Psoas muscle (tissue), 8 donors: Measurements from ENCODE around the gene ELMO1. TPM values are rescaled to one million over a fixed set of nuclear protein-coding genes. Genes with fewer than 3 reads are reported as not detected.

Experiments used
- ATAC-seq, 4 donors: fragments of 200-7000 bp; cut with Tn5 transposase; one replicate each; pipeline ENCODE4 v1.9.1; 2020; ENCODE audit warnings: moderate library complexity in 3 of 4, mild to moderate bottlenecking in 2 of 4
- DNase-seq, 2 donors: peaks; one replicate each; pipeline ENCODE4 v3.0.0-alpha.2; 2020
- H3K27ac ChIP-seq: fragments of 200-600 bp; one replicate; pipeline ENCODE4 v1.8.0; 2022
- H3K27me3 ChIP-seq, 3 donors: fragments of 200-600 bp in 1 of 3; one replicate each; pipeline versions ENCODE4 v1.6.1 to v1.8.0; 2013 to 2022; ENCODE audit warnings: low read length in 2 of 3, mild to moderate bottlenecking in 2 of 3, moderate library complexity in 1 of 3; ENCODE audit not compliant: insufficient read depth in 3 of 3
- H3K36me3 ChIP-seq, 2 donors: fragments of 200-600 bp in 1 of 2; one replicate each; pipeline versions ENCODE4 v1.6.1 to v1.8.0; 2013 to 2022; ENCODE audit warnings: low read depth in 1 of 2, mild to moderate bottlenecking in 1 of 2, moderate library complexity in 1 of 2; ENCODE audit not compliant: insufficient read depth in 1 of 2
- H3K4me1 ChIP-seq: fragments of 200-600 bp; one replicate; pipeline ENCODE4 v1.8.0; 2022
- H3K4me3 ChIP-seq: fragments of 200-600 bp; one replicate; pipeline ENCODE4 v1.8.0; 2022; ENCODE audit warnings: mild to moderate bottlenecking
- H3K9me3 ChIP-seq: fragments of 200-600 bp; one replicate; pipeline ENCODE4 v1.8.0; 2022
- CTCF ChIP-seq: fragments of 200-600 bp; IDR thresholded peaks from one replicate; pipeline ENCODE4 v1.8.0; 2022; ENCODE audit warnings: antibody characterized with exemption
- WGBS, 3 donors: extraction: QIAGEN DNeasy Blood & Tissue Kit; methylation state at CpG; one replicate each; pipeline versions ENCODE4 v1.1.6 to v1.1.7; 2013; 5-methylcytosine and 5-hydroxymethylcytosine counted together
- intact Hi-C, 2 donors: fragments of 100-400 bp; cut with DNase I; formaldehyde crosslinking; loops; one replicate each; pipeline versions ENCODE4 v1.11.0 to v1.14.2; 2022
- polyA plus RNA-seq, 3 donors: library from polyadenylated mRNA; stranded (reverse); fragments of 200-250 nt; gene quantifications; one replicate each; pipeline ENCODE4 v1.2.3, GENCODE V29; 2013
- total RNA-seq, 4 donors: library from RNA; stranded (reverse); fragmentation: NEBNext Ultra II Directional in 2 of 4; extraction: Animal tissue kit (Norgen Biotek cat#: 25700) in 2 of 4; gene quantifications; one replicate each; pipeline versions ENCODE4 v1.2.1 to v1.2.4, GENCODE V29; 2021 to 2023
- donor health status: healthy with polysubstance abuse.
- donor health status: DM: no; HTN: no; CAD: no; lungs with moderate emphysema.
- donor health status: Bipolar disorder and iron deficiency.
- donor health status: healthy.
- donor health status: DM: yes; HTN: yes; CAD: no.
- donor health status: DM: no; HTN: no; CAD: no.
- donor health status: DM: no; HTN: no; CAD: no.
- donor health status: DM: yes; HTN: yes; CAD: no.

The ELMO1 gene
- total and polyA plus RNA-seq, 7 donors, result 2.8 to 8.1 (median 6.9) TPM

- no peak overlapping the region for H3K4me3 ChIP-seq
- no peak for TF ChIP-seq CTCF
- no peak for DNase-seq
- no peak for ATAC-seq
- intact Hi-C loops, result no loop called here
- peaks cover 11% of the 10 kb centered on the region for H3K4me1 ChIP-seq
- peaks cover 26% of the 10 kb centered on the region for H3K9me3 ChIP-seq
- H3K36me3 ChIP-seq, result no peaks in the 10 kb centered on the region
- no peaks in the 10 kb centered on the region for H3K27me3 ChIP-seq
- WGBS, 3 donors, result 70 to 75% (median 71%) methylated on average over 8 of the region's 8 CpGs
- H3K27ac ChIP-seq, result no peak overlapping the region
Measured at GRCh38 chr7:36943591-36944435, 504.9 kb downstream of the ELMO1 start.

DNA sequence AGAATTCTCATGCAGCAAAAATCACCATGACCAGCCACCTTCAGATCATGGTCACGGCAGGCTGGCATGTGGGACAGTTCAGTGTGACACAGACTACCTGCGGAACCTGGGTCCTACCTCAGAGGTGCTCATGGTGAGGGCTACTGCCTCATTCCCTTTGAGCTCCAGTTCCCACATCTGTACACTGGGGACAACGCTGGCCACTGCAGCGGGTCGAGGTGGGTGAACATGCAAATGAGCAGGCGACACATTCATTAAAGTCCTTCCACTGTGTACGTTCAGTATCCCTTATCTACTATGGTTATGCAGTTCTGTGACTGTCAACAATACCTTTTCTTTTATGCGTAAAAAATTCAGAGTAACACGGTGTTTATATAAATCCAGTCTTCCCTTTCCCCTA is 505.7 kb downstream of the ELMO1 start:
- WGBS, 3 donors, result 86 to 91% (median 86%) methylated on average over 9 of the region's 9 CpGs
- Histone ChIP-seq H3K9me3 (peaks cover 35% of the 10 kb centered on the region), H3K4me3 (no peak overlapping the region), H3K36me3 (no peaks in the 10 kb centered on the region), H3K4me1 (peaks cover 11% of the 10 kb centered on the region), H3K27ac (no peak overlapping the region), H3K27me3 (no peaks in the 10 kb centered on the region)
- no peak for TF ChIP-seq CTCF
- intact Hi-C loops, result no loop called here
- ATAC-seq (no peak), DNase-seq (no peak)

DNA sequence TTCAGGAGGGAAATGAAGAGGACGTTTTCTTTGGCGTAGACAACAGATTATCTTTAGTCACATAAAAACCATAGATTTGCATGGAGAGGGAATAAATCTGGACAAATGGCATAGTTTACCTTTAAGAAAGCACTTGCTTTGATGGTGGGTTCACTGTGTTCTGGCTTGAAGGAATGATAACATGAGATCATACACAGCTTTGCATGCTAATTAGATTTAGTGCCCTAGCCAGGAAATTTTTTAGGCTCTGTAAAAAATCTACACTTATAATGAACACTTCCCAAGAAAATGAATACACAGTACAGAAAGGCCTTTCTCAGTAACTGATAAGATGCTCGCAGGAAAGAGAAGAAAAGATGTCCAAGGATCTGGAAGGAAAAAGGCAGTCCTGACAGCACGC is 506.1 kb downstream of the ELMO1 start:
- no peak for TF ChIP-seq CTCF
- H3K36me3 ChIP-seq, result no peaks in the 10 kb centered on the region
- DNase-seq, result no peak
- ATAC-seq, result no peak
- no peak overlapping the region for H3K4me3 ChIP-seq
- H3K4me1 ChIP-seq, result peaks cover 11% of the 10 kb centered on the region
- H3K27me3 ChIP-seq, result no peaks in the 10 kb centered on the region
- intact Hi-C loops, result no loop called here
- 59 to 67% (median 64%) methylated on average over 4 of the region's 4 CpGs for WGBS, 3 donors
- peaks cover 39% of the 10 kb centered on the region for H3K9me3 ChIP-seq
- no peak overlapping the region for H3K27ac ChIP-seq

- Histone ChIP-seq H3K27me3 (no peaks in the 10 kb centered on the region), H3K9me3 (peaks cover 44% of the 10 kb centered on the region)
- intact Hi-C loops, result no loop called here
Measured at GRCh38 chr7:36942025-36942424, 506.6 kb downstream of the ELMO1 start.

More at GRCh38 chr7:36942025-36942424, 506.6 kb downstream of the ELMO1 start:
- no peak overlapping the region for H3K4me3 ChIP-seq
- ATAC-seq, result no peak
- WGBS, 3 donors, result 84 to 86% (median 85%) methylated on average over 3 of the region's 3 CpGs
- H3K27ac ChIP-seq, result no peak overlapping the region
- peaks cover 11% of the 10 kb centered on the region for H3K4me1 ChIP-seq
- no peak for DNase-seq
- no peaks in the 10 kb centered on the region for H3K36me3 ChIP-seq
- no peak for TF ChIP-seq CTCF
